Neutrophil (primary cell): ENCODE results near the gene PHEX.

Experiments
- H3K27ac ChIP-seq: fragments of 200-600 bp; sonication (generic); 2 replicates; pipeline ENCODE4 v1.5.1; 2016; ENCODE audit warnings: mild to moderate bottlenecking, moderate library complexity
- H3K27me3 ChIP-seq: fragments of 200-600 bp; sonication (generic); 2 replicates; pipeline ENCODE4 v1.6.0; 2016; ENCODE audit warnings: mild to moderate bottlenecking
- H3K36me3 ChIP-seq: fragments of 200-600 bp; sonication (generic); 2 replicates; pipeline ENCODE4 v1.5.1; 2017
- H3K4me1 ChIP-seq, 2 experiments: fragments of 200-600 bp in 1 of 2; sonication (generic) in 1 of 2; 1 replicate in 1 of 2; 2 replicates in 1 of 2; pipeline versions ENCODE4 v1.5.1 to v1.6.1; 2013 to 2016; ENCODE audit warnings: low read depth in 1 of 2, low read length in 1 of 2, mild to moderate bottlenecking in 1 of 2, moderate library complexity in 1 of 2; ENCODE audit not compliant: control insufficient read depth in 1 of 2, insufficient read depth in 1 of 2
- H3K4me3 ChIP-seq, 2 experiments: fragments of 200-600 bp in 1 of 2; sonication (generic) in 1 of 2; 1 replicate in 1 of 2; 2 replicates in 1 of 2; pipeline ENCODE4 v1.5.1; 2013 to 2016; ENCODE audit warnings: low read depth in 1 of 2, low read length in 1 of 2, mild to moderate bottlenecking in 1 of 2, moderate library complexity in 1 of 2
- H3K9me3 ChIP-seq: fragments of 200-600 bp; sonication (generic); 2 replicates; pipeline ENCODE4 v1.5.1; 2016
- CTCF ChIP-seq: fragments of 200-600 bp; sonication (generic); IDR thresholded peaks from 2 replicates; pipeline ENCODE4 v1.5.1; 2016; ENCODE audit warnings: antibody characterized with exemption

PHEX gene

GRCh38 chrX:22116605-22117546 lies 84.8 kb downstream of the PHEX start:
- no peak for TF ChIP-seq CTCF
- Histone ChIP-seq H3K27me3 (no peaks in the 10 kb centered on the region), H3K36me3 (no peaks in the 10 kb centered on the region), H3K9me3 (no peaks in the 10 kb centered on the region), H3K27ac (no peak overlapping the region), H3K4me3 (no peak overlapping the region), H3K4me1 (no peaks in the 10 kb centered on the region)

- H3K4me1 ChIP-seq, result no peaks in the 10 kb centered on the region
- no peak overlapping the region for H3K4me3 ChIP-seq
- TF ChIP-seq CTCF, result no peak
- no peaks in the 10 kb centered on the region for H3K36me3 ChIP-seq
- H3K27me3 ChIP-seq, result no peaks in the 10 kb centered on the region
- no peak overlapping the region for H3K27ac ChIP-seq
- no peaks in the 10 kb centered on the region for H3K9me3 ChIP-seq
Observed at GRCh38 chrX:22117633-22118032, 85.5 kb downstream of the PHEX start.

GRCh38 chrX:22118161-22118830 lies 86.2 kb downstream of the PHEX start:
- no peaks in the 10 kb centered on the region for H3K36me3 ChIP-seq
- no peak overlapping the region for H3K4me3 ChIP-seq
- H3K4me1 ChIP-seq, result no peaks in the 10 kb centered on the region
- TF ChIP-seq CTCF, result no peak
- no peak overlapping the region for H3K27ac ChIP-seq
- no peaks in the 10 kb centered on the region for H3K27me3 ChIP-seq
- no peaks in the 10 kb centered on the region for H3K9me3 ChIP-seq

- no peak overlapping the region for H3K4me3 ChIP-seq
- no peak for TF ChIP-seq CTCF
- H3K9me3 ChIP-seq, result no peaks in the 10 kb centered on the region
- H3K27ac ChIP-seq, result no peak overlapping the region
- no peaks in the 10 kb centered on the region for H3K4me1 ChIP-seq
- H3K27me3 ChIP-seq, result no peaks in the 10 kb centered on the region
- H3K36me3 ChIP-seq, result no peaks in the 10 kb centered on the region
Observed at GRCh38 chrX:22121161-22121560, 89.0 kb downstream of the PHEX start.

GRCh38 chrX:22122510-22122909 lies 90.4 kb downstream of the PHEX start:
- no peak overlapping the region for H3K27ac ChIP-seq

More at GRCh38 chrX:22122510-22122909, 90.4 kb downstream of the PHEX start:
- H3K9me3 ChIP-seq, result no peaks in the 10 kb centered on the region
- TF ChIP-seq CTCF, result no peak
- H3K4me3 ChIP-seq, result no peak overlapping the region
- no peaks in the 10 kb centered on the region for H3K27me3 ChIP-seq
- H3K36me3 ChIP-seq, result no peaks in the 10 kb centered on the region
- no peaks in the 10 kb centered on the region for H3K4me1 ChIP-seq
